ENCODE results near the gene CSTB.

DNA sequence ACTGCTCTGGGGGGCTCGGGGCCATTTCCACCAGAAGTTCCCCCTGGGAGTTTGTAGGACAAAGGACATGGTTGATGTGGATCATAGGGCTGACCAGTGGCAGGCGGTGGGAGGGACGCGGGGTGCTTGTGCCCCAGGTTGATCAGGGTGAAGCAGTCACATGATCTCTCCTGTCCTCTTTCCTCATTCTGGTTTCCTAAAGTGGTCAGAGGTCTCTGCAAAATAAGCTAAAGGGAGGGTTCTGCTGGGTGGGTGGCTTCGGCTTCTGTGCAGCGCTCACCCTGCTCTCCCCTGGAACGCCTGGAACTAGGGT is 48.0 kb downstream of the CSTB start:
- TF ChIP-seq EZH2 (IDR thresholded peaks at IDR 0.05; ENCODE audit: insufficient read depth, low read length) = no peak
- TF ChIP-seq, protein P1, sequence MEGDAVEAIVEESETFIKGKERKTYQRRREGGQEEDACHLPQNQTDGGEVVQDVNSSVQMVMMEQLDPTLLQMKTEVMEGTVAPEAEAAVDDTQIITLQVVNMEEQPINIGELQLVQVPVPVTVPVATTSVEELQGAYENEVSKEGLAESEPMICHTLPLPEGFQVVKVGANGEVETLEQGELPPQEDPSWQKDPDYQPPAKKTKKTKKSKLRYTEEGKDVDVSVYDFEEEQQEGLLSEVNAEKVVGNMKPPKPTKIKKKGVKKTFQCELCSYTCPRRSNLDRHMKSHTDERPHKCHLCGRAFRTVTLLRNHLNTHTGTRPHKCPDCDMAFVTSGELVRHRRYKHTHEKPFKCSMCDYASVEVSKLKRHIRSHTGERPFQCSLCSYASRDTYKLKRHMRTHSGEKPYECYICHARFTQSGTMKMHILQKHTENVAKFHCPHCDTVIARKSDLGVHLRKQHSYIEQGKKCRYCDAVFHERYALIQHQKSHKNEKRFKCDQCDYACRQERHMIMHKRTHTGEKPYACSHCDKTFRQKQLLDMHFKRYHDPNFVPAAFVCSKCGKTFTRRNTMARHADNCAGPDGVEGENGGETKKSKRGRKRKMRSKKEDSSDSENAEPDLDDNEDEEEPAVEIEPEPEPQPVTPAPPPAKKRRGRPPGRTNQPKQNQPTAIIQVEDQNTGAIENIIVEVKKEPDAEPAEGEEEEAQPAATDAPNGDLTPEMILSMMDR (IDR thresholded peaks at IDR 0.05; ENCODE audit: insufficient read depth, low read depth, low read length) = no peak
